ENCODE measurements around the gene LMNTD2.
"Not testable (repeated sequence)": the region's sequence is repeated elsewhere in the genome, so short reads cannot be mapped to it uniquely, and the experiment has no call there.

LMNTD2 gene

DNA sequence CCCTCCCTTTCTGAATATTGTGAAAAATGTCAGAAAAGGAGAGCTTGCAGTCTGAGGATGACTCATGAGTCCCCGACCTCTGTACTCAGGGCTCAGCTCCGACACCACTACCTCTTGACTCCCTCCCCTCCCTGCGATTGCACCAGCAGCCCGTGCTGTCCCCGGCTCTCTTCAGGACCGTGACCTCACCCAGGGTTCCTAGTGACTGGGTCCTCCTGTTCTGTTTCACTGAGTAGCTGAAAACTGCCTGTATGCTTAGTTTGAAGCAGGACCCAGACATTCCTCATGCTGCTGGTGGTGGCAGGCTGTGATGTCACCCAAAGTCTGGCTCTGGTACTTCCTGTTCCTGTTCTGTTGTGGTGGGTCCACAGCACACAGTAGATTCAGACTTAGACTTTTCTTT is 27.4 kb upstream of the LMNTD2 start:
- peak; percentile 32 to 49 for DNase-seq (ENCODE audit: low read depth in 1 of 2, low spot score in 1 of 2)

DNA sequence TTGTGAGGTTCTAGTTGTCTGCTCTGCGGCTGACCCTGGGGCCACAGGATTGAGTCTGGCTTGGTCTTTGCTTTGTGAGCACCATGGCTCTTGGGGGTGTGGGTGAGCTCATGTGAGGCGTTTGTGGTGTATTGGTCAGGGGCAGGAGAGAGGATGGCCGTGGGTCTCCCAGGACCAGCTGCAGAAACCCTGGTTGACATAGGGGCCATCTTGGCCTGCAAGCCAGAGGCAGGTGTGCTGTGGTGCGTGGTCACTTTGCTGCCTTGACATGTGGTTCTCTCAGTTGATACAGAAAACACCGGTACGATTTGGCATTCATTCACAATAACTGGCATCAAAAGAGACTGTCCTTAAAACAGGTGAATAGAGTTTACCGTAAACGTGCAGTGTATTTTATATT is 27.0 kb upstream of the LMNTD2 start:
- DNase-seq (ENCODE audit: low read depth in 1 of 2, low spot score in 1 of 2), result no peak

DNA sequence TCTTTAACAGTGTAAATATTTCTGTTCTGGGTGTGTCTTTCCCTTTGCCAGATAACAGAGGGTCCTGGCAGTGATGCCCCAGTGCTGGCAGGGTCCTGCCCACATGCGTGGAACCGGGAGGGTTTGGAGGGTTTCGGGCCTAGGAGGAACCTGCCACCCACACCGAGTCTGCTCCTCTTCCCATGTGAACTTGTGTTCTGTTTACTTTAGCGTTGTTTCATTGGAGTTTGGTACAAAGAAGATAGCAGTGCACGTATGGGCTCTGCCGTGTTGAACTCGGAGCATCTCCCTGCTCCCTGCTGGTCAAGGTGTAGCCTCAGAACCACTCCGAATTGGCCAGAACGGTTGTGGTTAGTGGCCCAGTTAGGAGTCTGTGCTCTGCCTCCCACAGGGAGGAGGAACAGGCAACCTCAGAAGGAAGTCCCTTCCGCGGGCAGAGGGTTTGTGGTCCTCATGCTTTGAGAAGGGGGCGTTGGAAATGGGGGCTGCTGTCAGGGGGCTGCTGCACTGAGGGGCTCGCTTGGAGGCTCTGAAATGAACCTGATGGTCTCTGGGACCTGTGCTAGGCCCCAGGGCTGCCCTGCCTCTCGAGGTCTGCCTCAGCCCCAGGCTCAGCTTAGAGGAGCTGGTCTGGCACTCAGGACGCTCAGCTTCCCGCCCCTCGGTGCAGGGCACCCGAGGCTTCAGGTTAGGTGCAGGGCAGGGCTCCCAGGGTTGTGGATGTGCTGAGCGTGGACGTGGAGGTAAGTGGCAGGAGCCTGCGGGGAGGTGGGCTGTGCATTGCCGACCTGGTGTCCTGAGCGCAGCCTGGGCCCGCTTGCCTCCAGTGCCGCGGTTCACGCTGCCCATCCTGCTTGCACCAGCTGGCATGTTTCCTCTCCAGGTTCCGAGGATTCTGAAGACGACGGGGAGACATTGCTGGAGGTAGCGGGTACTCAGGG is 26.1 kb upstream of the LMNTD2 start:
- DNase-seq (ENCODE audit: low read depth in 1 of 2, low spot score in 1 of 2), result no peak

DNA sequence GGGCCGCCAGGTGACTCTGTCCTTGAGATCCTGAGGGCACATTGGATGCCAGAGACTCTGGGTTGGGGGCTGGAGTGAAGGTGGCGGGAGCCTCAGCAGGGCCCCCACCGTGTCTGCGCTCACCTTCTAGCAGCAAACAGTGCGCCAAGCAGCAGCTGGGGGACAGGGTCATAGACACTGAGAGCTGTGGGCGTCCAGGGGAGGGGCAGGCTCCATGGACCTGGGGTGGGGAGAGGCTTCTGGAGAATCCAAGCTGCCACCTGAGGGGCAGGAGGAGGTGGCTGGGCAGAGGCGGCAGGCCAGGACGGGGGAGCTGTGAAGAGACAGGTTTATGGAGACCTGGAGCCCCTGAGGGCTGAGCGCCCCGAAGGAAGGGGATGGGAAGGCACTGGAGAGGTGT is 23.7 kb upstream of the LMNTD2 start:
- DNase-seq (ENCODE audit: low read depth in 1 of 2, low spot score in 1 of 2), result no peak

DNA sequence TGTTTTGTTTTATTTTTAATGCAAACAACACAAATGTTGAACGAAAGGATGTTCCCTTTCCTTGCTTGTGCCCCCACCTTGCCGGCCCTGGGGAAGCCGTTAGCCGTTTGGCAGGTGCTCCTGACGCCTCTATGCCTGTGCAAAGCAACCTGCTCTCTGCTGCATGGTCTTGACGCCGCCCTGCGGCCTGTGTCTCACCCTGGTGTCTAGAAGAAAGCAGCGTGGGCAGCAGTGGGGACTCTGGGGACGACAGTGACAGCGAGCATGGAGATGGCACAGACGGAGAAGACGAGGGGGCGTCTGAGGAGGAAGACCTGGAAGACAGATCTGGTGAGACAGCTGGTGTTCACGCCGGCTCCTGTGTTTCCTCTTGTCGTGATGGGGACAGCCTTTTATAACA is 21.2 kb upstream of the LMNTD2 start:
- DNase-seq (ENCODE audit: low read depth in 1 of 2, low spot score in 1 of 2), result no peak

DNA sequence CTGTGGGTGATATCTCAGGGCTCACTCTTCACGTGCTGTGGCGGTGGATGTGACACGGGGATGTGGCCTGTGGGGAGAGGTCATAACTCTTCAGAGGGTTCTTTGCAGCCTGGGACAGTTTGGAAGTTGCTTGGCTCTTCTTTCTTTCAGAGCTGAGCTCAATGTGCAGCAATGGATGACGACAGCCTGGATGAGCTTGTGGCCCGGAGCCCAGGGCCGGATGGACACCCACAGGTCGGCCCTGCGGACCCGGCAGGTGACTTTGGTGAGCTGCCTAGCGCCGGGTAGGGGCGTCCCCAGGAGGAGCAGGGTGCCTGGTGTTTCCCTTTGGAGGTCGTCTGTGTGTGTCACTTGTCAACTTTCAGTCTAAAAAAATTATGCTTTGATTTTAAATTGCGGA is 20.8 kb upstream of the LMNTD2 start:
- DNase-seq (ENCODE audit: low read depth in 1 of 2, low spot score in 1 of 2), result no peak

DNA sequence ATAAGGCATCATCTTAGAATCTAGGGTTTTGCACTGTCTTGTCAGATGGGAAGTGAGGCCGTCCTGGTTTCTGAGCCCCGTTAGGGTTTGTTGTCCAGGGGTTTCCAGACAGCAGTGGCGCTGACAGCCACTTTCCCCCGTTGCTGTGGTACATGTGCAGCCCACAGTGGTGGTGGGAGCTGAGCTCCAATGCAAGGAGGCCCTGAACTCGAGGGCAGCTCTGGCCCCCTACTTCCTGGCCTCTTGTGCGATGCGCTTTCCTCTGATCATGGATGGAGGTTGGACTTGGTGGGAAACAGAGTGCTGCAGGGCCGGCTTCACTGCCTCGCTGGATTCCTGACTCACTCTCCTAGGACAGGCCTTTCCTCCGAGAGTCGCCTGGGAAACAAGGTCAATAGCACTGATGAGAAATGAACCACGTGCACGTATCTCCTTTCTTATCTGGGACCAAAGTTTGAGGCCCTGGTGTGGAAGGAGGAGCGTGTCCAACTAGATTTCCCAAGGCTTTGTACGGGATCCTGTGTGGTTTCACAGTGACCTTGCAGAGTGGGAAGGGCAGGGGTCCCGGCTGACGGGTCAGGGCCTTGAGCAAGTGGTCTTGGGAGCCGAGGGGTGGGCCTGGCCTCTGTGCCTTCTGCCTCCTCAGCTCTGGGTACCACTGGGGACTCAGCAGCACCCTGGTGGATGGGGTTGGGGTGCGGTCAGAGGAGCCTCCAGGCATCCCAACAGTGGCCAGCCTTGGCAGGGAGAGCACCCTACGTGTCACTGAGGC is 19.5 kb upstream of the LMNTD2 start:
- no peak for DNase-seq (ENCODE audit: low read depth in 1 of 2, low spot score in 1 of 2)

DNA sequence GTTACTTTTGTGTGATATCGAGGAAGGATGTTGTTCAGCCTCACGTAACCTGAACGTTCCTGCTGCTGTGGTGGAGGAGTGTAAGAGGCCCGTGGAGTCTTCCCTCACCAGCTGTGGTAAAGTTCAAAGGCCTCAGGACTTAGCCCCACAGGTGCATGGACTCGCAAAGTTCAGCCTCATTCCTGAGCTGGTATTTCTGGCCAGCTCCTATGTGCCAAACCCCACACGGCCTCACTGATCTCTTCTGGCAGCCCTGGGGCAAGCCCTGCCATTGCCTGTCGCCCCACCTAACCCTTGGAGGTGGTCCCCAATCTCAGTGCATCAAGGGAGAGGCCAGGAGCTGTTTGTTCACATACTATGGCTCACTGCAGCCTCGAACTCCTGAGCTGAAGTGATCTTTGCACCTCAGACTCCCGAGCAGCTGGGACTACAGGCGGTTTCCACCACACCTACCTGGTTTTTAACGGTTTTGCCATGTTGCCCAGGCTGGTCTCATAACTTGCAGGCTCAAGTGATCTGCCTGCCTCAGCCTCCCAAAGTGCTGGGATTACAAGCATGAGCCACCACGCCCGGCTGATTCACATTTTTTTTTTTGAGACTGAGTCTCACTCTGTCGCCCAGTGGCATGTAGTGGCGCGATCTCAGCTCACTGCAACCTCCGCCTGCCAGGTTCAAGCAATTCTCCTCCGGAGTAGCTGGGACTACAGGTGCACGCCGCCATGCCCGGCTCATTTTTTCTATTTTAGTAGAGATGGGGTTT is 17.9 kb upstream of the LMNTD2 start:
- DNase-seq (ENCODE audit: low read depth in 1 of 2, low spot score in 1 of 2), result no peak

DNA sequence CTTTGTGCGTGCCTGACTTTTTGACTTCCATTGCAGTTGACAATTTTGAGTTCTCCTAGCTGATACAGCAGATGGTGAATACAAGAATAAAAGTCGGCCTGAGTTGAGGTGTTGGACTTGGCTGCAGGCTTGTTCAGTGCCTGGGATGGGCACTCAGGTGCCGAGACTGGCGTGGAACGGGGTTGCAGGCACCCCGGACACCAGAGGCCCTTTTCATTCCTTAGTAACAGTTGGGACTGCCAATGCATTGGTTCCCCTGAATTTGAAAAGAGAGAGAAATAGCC is 17.0 kb upstream of the LMNTD2 start:
- no peak for DNase-seq (ENCODE audit: low read depth in 1 of 2, low spot score in 1 of 2)

DNA sequence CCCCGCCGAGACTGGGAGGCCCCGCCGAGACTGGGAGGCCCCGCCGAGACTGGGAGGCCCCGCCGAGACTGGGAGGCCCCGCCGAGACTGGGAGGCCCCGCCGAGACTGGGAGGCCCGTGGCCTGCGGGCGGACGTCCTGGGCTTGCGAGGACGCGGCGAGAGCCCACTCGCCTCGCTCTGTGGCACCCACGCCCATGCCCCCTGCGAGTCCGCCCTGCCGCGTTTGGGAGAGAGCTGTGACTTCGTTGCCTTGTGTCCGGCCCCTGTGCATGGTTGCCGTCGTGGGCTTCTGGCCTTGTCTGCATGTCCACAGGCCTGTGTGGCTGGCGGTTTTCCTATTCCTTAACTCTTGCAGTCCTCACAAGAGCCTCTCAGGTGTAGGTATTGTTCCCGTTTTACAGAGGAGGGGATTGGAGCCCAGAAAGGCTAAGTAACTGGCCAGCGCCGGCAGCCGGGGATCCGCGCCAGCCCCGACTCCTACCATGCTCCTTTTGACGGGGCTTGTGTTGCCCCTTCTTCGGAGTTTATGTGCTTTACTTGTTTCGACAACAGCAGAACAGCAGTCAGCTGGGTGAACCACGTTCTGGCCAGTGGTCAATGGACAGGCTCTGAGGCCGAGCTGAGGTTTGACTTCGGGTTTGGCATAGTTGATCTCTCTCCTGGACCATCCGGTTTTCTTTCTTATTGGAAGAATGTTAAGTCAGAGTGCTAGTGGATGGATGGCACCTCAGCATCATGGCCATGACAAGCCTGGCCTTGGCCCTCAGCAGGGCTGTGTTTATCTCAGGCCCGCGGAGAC is 16.5 kb upstream of the LMNTD2 start:
- DNase-seq (ENCODE audit: low read depth in 1 of 2, low spot score in 1 of 2), result no peak

DNA sequence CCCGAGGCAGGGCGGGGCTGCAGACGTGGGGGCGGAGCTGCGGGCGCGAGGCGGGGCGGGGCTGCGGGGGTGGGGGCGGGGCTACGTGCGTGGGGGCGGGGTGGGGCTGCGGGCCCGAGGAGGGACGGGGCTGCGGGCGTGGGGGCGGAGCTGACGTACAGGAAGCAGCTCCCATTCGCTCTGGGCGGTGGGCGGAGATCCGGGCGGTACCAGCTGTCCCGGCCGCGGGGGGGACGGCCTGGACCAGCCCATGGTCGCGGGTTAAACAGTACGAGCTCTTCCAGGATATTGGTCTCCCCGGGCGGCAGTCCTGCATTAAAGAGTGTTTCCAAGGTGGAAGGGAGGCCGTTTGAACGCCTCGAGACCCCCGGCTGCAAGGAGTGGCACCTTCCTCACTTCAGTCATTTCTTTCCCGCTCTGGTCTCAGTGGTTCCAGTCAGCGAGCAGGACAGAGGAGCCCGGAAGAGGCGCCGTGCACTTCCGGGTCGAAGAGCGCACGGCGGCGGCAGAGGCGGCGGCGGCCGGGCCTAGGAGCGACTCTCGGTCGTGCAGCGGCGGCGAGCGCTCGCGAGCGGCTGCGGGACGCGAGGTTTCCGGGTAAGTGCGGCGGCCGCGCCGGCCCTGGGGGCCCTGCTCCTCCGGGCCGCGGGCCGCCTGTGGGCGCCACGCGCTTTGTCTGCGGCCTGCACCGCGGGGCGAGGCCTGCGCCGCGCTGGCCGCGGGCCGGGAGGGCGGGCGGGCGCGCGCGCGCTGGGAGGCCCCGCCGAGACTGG is 15.6 kb upstream of the LMNTD2 start, which contains the start of gene PHRF1:
TSS of gene PHRF1 (plus strand) at position 475 of the 773 bp plus-strand sequence. CDS start 5,043 bp downstream, outside the sequence.
- DNase-seq (ENCODE audit: low read depth in 1 of 2, low spot score in 1 of 2), result peak; percentile 93

DNA sequence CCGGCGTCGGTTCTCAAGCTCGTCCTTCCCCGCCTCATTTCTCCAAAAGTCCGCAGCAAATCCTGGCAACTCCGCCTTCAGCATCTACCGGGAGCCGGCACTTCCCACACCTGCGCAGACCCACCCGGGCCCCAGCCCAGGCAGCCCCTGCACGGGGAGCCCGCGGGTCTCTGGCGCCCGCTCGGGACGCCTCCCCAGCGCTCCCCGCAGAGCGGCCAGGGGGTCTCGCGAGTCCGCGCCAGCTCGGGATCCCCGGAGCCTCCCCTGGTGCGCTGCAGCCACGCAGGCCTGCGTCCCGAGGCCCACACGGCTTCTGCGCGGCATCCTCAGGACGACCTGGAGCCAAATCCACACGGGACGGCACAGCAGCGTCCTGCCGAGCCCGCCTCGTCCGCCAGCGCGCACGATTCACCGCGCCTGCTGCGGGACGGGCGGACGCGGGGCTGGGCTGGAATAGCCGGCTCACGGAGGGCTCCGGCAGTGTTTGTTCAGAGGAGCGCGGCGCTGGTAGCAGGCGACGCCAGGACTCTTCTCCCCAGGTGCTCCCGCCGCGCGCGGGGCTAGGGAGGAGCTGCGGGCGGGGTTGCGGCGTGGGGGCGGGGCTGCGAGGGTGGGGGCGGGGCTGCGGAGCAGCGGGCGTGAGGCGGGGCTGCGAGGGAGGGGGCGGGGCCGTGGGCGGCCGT is 14.9 kb upstream of the LMNTD2 start:
- DNase-seq (ENCODE audit: low read depth in 1 of 2, low spot score in 1 of 2), result no peak

DNA sequence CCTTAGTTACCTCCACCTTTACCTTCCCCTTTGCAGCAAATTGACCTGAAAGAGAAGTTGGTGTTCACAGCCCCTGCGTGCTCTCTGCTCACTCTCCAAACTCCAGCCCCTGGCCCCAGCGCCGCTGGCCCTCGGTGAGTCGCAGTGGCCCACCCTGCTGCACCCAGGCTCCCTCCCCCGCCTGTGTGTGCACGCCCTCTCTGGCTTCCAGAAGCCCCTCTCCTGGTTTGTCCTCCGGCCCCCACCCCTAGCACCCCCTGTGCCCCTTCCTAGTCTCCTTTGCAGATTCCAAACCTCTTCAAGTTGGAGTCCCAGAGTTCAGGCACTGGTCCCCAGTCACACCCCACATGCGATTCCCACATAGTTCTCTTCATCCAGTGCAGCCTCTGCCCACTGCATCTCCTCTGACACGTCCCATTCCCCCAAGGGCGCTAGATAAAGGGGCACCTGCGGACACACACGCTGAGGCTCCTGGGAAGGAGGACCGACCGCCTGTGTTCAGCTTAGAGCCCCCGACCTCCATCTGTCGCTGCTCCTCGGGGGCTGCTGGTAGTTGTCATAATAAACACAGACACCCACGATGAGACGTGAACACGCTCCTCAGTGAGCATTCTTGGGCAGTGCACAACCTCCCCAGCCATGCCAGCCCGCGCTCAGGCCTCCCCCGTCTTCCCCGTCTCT is 14.2 kb upstream of the LMNTD2 start:
- no peak for DNase-seq (ENCODE audit: low read depth in 1 of 2, low spot score in 1 of 2)

DNA sequence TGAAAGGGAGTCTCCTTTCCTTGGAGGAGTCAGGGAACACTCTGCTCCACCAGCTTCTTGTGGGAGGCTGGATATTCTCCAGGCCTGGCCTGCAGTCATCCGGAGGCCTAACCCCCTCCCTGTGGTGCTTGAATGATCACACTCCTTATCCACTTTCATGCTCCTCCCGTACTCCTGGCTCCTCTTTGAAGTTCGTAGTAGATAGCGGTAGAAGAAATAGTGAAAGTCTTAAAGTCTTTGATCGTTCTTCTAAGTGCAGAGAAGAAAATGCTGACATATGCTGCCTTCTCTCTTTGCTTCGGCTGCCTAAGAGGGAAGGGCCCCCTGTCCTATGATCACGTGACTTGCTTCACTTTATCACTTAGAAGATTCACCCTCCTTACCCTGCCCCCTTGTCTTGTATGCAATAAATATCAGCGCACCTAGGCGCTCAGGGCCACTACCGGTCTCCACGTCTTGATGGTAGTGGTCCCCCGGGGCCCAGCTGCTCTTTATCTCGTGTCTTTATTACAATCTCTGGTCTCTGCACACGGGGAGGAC is 13.6 kb upstream of the LMNTD2 start:
- not testable (repeated sequence) for DNase-seq (ENCODE audit: low read depth in 1 of 2, low spot score in 1 of 2)

DNA sequence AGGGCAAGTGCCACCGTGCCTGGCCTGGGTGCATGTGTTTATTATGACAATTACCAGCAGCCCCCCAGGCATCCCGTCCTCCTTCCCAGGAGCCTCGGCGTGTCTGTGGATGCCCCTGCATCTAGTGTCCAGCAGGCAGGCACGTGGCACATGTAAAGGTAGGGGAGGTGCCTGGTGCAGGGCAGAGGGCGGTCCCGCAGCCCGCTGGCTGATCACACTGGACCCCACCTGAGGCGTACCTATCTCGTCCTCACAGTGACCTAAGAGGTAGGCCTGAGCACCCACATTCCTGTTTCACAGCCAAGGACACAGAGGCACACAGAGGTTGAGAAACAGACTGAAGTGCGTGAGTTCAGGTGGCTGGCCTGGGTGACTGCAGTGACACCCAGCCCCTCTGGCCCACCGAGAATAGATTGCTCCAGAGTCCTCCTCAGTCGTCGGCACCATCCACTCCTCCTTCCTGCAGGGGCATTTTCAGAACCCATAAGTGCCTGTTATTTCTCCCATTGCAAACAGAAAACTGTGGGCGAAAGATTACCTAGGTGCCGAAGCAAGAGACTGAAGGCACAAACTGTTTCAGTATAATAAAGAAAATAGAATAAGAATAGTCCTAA is 12.7 kb upstream of the LMNTD2 start:
- no peak for DNase-seq (ENCODE audit: low read depth in 1 of 2, low spot score in 1 of 2)

DNA sequence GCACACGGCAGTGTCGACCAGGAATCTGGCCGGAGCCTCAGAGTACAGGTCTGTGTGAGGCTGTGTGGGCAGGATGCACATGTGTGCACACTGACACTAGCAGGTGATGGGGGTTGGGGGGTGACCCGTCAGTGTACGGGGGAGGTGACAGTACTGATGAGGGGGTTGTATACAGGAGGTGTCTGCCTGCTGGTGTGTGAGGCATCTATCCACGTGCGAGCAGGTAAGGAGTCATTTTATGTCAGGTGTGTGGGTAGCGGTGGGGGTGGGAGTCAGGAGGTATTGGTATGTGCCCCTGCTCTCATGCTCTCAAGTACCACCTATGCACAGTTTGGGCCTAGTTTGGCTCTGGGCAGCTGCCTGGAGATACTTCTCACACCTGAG is 11.3 kb upstream of the LMNTD2 start:
- no peak for DNase-seq (ENCODE audit: low read depth in 1 of 2, low spot score in 1 of 2)

DNA sequence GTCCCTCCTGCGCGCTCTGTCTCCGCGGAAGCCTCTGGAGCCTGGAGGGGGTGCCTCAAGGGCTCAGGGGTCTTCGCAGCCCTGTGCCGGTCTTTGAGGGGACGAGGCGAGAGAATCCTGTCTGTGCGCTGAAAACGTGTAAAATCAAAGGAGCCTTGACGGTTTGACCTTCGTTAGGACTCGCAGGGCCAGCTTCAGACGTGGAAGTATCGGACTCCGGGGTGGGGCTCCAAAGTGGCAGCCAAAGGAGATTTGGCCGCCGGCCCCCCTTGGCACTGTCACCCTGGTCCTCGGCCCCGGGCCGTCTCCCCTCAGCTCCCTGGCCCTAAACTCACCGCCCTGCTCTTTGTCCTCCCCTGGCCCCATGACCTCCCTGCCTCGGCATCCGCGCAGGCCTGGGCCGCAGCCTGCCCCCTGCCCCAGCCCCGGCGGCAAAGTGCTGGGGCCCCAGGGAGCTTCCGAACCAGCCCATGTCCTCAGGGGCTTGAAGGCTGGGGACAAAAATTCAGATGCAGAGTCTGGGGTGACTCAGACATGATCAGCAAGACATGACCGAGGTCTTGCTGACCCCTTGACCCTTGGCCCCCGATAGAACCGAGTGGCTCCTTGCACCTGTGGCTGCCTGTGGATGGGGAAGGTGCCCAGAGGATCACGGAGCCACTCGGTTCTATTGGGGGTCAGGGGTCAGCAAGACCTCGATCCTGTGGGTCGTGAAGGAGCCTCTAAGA is 8.8 kb upstream of the LMNTD2 start:
- no peak for DNase-seq (ENCODE audit: low read depth in 1 of 2, low spot score in 1 of 2)

Data from stimulated activated CD4-positive, alpha-beta T cell treated with anti-CD3 and anti-CD28 coated beads, Interleukin-15, amount 100 ng/mL, for 1 hour (primary cell).